Dendritic cell treated with granulocyte-macrophage colony-stimulating factor and Interleukin-4, amounts not matched to agents 40 ng/mL and 50 ng/mL, for 4 days (primary cell): Measurements from ENCODE around the gene RIMBP2.
"Not testable (repeated sequence)": the region's sequence is repeated elsewhere in the genome, so short reads cannot be mapped to it uniquely, and the experiment has no call there.

Source experiments
- H3K27ac Mint-ChIP-seq: one replicate; pipeline ENCODE4 v1.8.0; 2022; ENCODE audit warnings: mild to moderate bottlenecking, mixed read lengths
- H3K27me3 Mint-ChIP-seq: one replicate; pipeline ENCODE4 v1.8.0; 2022; ENCODE audit warnings: mild to moderate bottlenecking, mixed read lengths
- H3K36me3 Mint-ChIP-seq: one replicate; pipeline ENCODE4 v1.8.0; 2022; ENCODE audit warnings: low read depth, mixed read lengths
- H3K4me1 Mint-ChIP-seq: one replicate; pipeline ENCODE4 v1.8.0; 2022; ENCODE audit warnings: low read depth, mixed read lengths
- H3K4me3 Mint-ChIP-seq: one replicate; pipeline ENCODE4 v1.8.0; 2022; ENCODE audit warnings: mild to moderate bottlenecking, moderate library complexity, mixed read lengths
- H3K9me3 Mint-ChIP-seq: one replicate; pipeline ENCODE4 v1.8.0; 2022; ENCODE audit warnings: mixed read lengths
- intact Hi-C: fragments of 100-400 bp; cut with micrococcal nuclease; formaldehyde crosslinking; loops from one replicate; pipeline ENCODE4 v1.15.0; 2022

RIMBP2 gene

GRCh38 chr12:130596241-130596640 is 119.9 kb downstream of the RIMBP2 start:
- peaks cover 10% of the 10 kb centered on the region for H3K9me3 Mint-ChIP-seq
- H3K27me3 Mint-ChIP-seq = no peaks in the 10 kb centered on the region
- no peak overlapping the region for H3K4me3 Mint-ChIP-seq
- intact Hi-C loops = no loop called here
- no peaks in the 10 kb centered on the region for H3K36me3 Mint-ChIP-seq
- no peaks in the 10 kb centered on the region for H3K4me1 Mint-ChIP-seq
- H3K27ac Mint-ChIP-seq = no peak overlapping the region

GRCh38 chr12:130595566-130595965 is 120.5 kb downstream of the RIMBP2 start:
- Mint-ChIP-seq H3K4me3 (no peak overlapping the region), H3K27ac (no peak overlapping the region), H3K27me3 (no peaks in the 10 kb centered on the region), H3K36me3 (no peaks in the 10 kb centered on the region), H3K9me3 (peaks cover 10% of the 10 kb centered on the region), H3K4me1 (no peaks in the 10 kb centered on the region)
- intact Hi-C loops = no loop called here

- no peak overlapping the region for H3K27ac Mint-ChIP-seq
- no peaks in the 10 kb centered on the region for H3K36me3 Mint-ChIP-seq
- peaks cover 12% of the 10 kb centered on the region for H3K9me3 Mint-ChIP-seq
- no peaks in the 10 kb centered on the region for H3K4me1 Mint-ChIP-seq
- intact Hi-C loops = no loop called here
- no peak overlapping the region for H3K4me3 Mint-ChIP-seq
- H3K27me3 Mint-ChIP-seq = no peaks in the 10 kb centered on the region
These were observed 123.0 kb downstream of the RIMBP2 start for GRCh38 chr12:130593056-130593455.

GRCh38 chr12:130592641-130593040 is 123.5 kb downstream of the RIMBP2 start:
- Mint-ChIP-seq H3K4me1 (no peaks in the 10 kb centered on the region), H3K4me3 (no peak overlapping the region), H3K36me3 (no peaks in the 10 kb centered on the region), H3K9me3 (peaks cover 12% of the 10 kb centered on the region), H3K27me3 (no peaks in the 10 kb centered on the region), H3K27ac (no peak overlapping the region)
- intact Hi-C loops = no loop called here

GRCh38 chr12:130591736-130592135 is 124.4 kb downstream of the RIMBP2 start:
- Mint-ChIP-seq H3K4me1 (no peaks in the 10 kb centered on the region), H3K9me3 (peaks cover 9% of the 10 kb centered on the region), H3K4me3 (no peak overlapping the region), H3K27ac (no peak overlapping the region), H3K36me3 (no peaks in the 10 kb centered on the region), H3K27me3 (no peaks in the 10 kb centered on the region)
- intact Hi-C loops = no loop called here

- intact Hi-C loops = no loop called here
- H3K36me3 Mint-ChIP-seq = no peaks in the 10 kb centered on the region
These were observed 125.4 kb downstream of the RIMBP2 start for GRCh38 chr12:130590685-130591084.

GRCh38 chr12:130589540-130590317 is 126.4 kb downstream of the RIMBP2 start:
- H3K4me1 Mint-ChIP-seq = no peaks in the 10 kb centered on the region
- H3K4me3 Mint-ChIP-seq = no peak overlapping the region
- no peaks in the 10 kb centered on the region for H3K27me3 Mint-ChIP-seq
- H3K36me3 Mint-ChIP-seq = no peaks in the 10 kb centered on the region
- H3K27ac Mint-ChIP-seq = no peak overlapping the region
- intact Hi-C loops = no loop called here
- H3K9me3 Mint-ChIP-seq = peaks cover 9% of the 10 kb centered on the region

More at GRCh38 chr12:130590685-130591084, 125.4 kb downstream of the RIMBP2 start:
- no peak overlapping the region for H3K27ac Mint-ChIP-seq
- peaks cover 9% of the 10 kb centered on the region for H3K9me3 Mint-ChIP-seq
- no peaks in the 10 kb centered on the region for H3K27me3 Mint-ChIP-seq
- H3K4me3 Mint-ChIP-seq = no peak overlapping the region
- H3K4me1 Mint-ChIP-seq = no peaks in the 10 kb centered on the region

- no peaks in the 10 kb centered on the region for H3K36me3 Mint-ChIP-seq
- peaks cover 9% of the 10 kb centered on the region for H3K9me3 Mint-ChIP-seq
- intact Hi-C loops = no loop called here
- no peak overlapping the region for H3K4me3 Mint-ChIP-seq
- no peak overlapping the region for H3K27ac Mint-ChIP-seq
- H3K4me1 Mint-ChIP-seq = no peaks in the 10 kb centered on the region
- no peaks in the 10 kb centered on the region for H3K27me3 Mint-ChIP-seq
These were observed 127.2 kb downstream of the RIMBP2 start for GRCh38 chr12:130588696-130589539.

- H3K27ac Mint-ChIP-seq = no peak overlapping the region
These were observed 128.1 kb downstream of the RIMBP2 start for GRCh38 chr12:130587966-130588365.

GRCh38 chr12:130584475-130584874 is 131.6 kb downstream of the RIMBP2 start:
- H3K27me3 Mint-ChIP-seq, H3K4me1 Mint-ChIP-seq, H3K9me3 Mint-ChIP-seq, H3K36me3 Mint-ChIP-seq, intact Hi-C loops, H3K4me3 Mint-ChIP-seq, H3K27ac Mint-ChIP-seq: not testable (repeated sequence)

More at GRCh38 chr12:130587966-130588365, 128.1 kb downstream of the RIMBP2 start:
- H3K27me3 Mint-ChIP-seq = no peaks in the 10 kb centered on the region
- H3K4me1 Mint-ChIP-seq = no peaks in the 10 kb centered on the region
- H3K36me3 Mint-ChIP-seq = no peaks in the 10 kb centered on the region
- H3K4me3 Mint-ChIP-seq = no peak overlapping the region
- peaks cover 9% of the 10 kb centered on the region for H3K9me3 Mint-ChIP-seq
- intact Hi-C loops = no loop called here

- Mint-ChIP-seq H3K4me3 (no peak overlapping the region), H3K9me3 (peaks cover 9% of the 10 kb centered on the region), H3K27ac (no peak overlapping the region), H3K36me3 (no peaks in the 10 kb centered on the region), H3K4me1 (no peaks in the 10 kb centered on the region), H3K27me3 (no peaks in the 10 kb centered on the region)
- intact Hi-C loops = no loop called here
These were observed 132.3 kb downstream of the RIMBP2 start for GRCh38 chr12:130583800-130584199.

- Mint-ChIP-seq H3K4me3 (no peak overlapping the region), H3K27me3 (no peaks in the 10 kb centered on the region), H3K4me1 (no peaks in the 10 kb centered on the region), H3K9me3 (peaks cover 8% of the 10 kb centered on the region), H3K27ac (no peak overlapping the region), H3K36me3 (no peaks in the 10 kb centered on the region)
- intact Hi-C loops = no loop called here
These were observed 132.8 kb downstream of the RIMBP2 start for GRCh38 chr12:130583317-130583716.

GRCh38 chr12:130582286-130582685 is 133.8 kb downstream of the RIMBP2 start:
- H3K4me1 Mint-ChIP-seq = no peaks in the 10 kb centered on the region
- H3K9me3 Mint-ChIP-seq = no peaks in the 10 kb centered on the region
- intact Hi-C loops = no loop called here
- H3K36me3 Mint-ChIP-seq = no peaks in the 10 kb centered on the region
- no peak overlapping the region for H3K27ac Mint-ChIP-seq
- no peaks in the 10 kb centered on the region for H3K27me3 Mint-ChIP-seq
- H3K4me3 Mint-ChIP-seq = no peak overlapping the region

GRCh38 chr12:130581782-130582181 is 134.3 kb downstream of the RIMBP2 start:
- no peak overlapping the region for H3K27ac Mint-ChIP-seq
- no peaks in the 10 kb centered on the region for H3K9me3 Mint-ChIP-seq
- no peak overlapping the region for H3K4me3 Mint-ChIP-seq
- H3K27me3 Mint-ChIP-seq = no peaks in the 10 kb centered on the region
- H3K4me1 Mint-ChIP-seq = no peaks in the 10 kb centered on the region
- intact Hi-C loops = no loop called here
- H3K36me3 Mint-ChIP-seq = no peaks in the 10 kb centered on the region
